Activated B cell treated with CpG ODN at 0.5 μM for 24 hours (primary cell): ENCODE data around the gene CEP128. TPM values are rescaled to one million over a fixed set of nuclear protein-coding genes. Genes with fewer than 3 reads are reported as not detected.

Source experiments
- ATAC-seq: fragments of 200-7000 bp; cut with Tn5 transposase; one replicate; pipeline ENCODE4 v1.10.0; 2021; ENCODE audit warnings: low read depth, mild to moderate bottlenecking, moderate library complexity
- CTCF ChIA-PET: fragments of 350-600 bp; sonication (Branson Sonifier 250); formaldehyde crosslinking; loops from one replicate; lab custom pipeline; 2021; ENCODE audit warnings: antibody characterized with exemption; lab: Charles Lee
- POLR2A ChIA-PET: fragments of 350-600 bp; sonication (Branson Sonifier 250); formaldehyde crosslinking; loops from one replicate; lab custom pipeline; 2021; ENCODE audit warnings: antibody characterized with exemption; lab: Charles Lee
- DNase-seq: peaks from one replicate; pipeline ENCODE4 v3.0.0; 2022
- H3K27ac Mint-ChIP-seq: one replicate; pipeline ENCODE4 v1.8.0; 2020; ENCODE audit warnings: mixed read lengths
- H3K27me3 Mint-ChIP-seq: one replicate; pipeline ENCODE4 v1.8.0; 2021; ENCODE audit warnings: mixed read lengths
- H3K36me3 Mint-ChIP-seq: one replicate; pipeline ENCODE4 v1.8.0; 2021; ENCODE audit warnings: low read depth, mixed read lengths
- H3K4me1 Mint-ChIP-seq: one replicate; pipeline ENCODE4 v1.8.0; 2021; ENCODE audit warnings: mixed read lengths
- H3K4me3 Mint-ChIP-seq: one replicate; pipeline ENCODE4 v1.8.0; 2020; ENCODE audit warnings: mild to moderate bottlenecking, mixed read lengths
- H3K9me3 Mint-ChIP-seq: one replicate; pipeline ENCODE4 v1.8.0; 2020; ENCODE audit warnings: mixed read lengths
- intact Hi-C: fragments of 100-400 bp; cut with micrococcal nuclease; formaldehyde crosslinking; loops from one replicate; pipeline ENCODE4 v1.15.1; 2024
- total RNA-seq: library from RNA; stranded (reverse); gene quantifications from 2 replicates; pipeline ENCODE4 v1.2.3, GENCODE V29; 2022
- TF ChIP-seq, protein P1 (sequence below): fragments of 200-600 bp; IDR thresholded peaks from one replicate; pipeline ENCODE4 v1.8.0; 2022; ENCODE audit warnings: antibody characterized with exemption, mild to moderate bottlenecking

Gene CEP128
- total RNA-seq, 1 donor from 2014 or later, result 25.0 TPM

DNA sequence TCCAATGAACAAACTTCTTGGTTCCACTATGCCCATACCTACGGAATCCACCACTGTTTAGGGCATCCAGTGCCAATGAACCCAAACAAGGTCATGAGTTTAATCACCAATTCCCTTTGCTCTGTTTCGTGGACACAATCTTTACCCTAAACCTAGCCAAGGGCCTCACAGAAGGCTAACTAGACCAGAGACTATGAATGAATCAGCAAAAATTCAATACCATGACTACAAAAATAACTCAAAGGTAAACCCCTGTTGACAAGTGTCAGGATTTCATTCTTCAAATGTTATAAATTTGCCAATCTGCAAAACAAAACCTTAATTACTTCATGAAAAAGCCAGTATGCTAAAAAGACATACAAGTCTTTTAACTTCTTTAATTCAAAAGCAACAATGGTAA, 96.7 kb downstream of the CEP128 start:
- Mint-ChIP-seq H3K4me1 (no peaks in the 10 kb centered on the region), H3K27ac (no peak overlapping the region), H3K4me3 (no peak overlapping the region), H3K27me3 (no peaks in the 10 kb centered on the region), H3K36me3 (no peaks in the 10 kb centered on the region), H3K9me3 (no peaks in the 10 kb centered on the region)
- TF ChIP-seq, protein P1, sequence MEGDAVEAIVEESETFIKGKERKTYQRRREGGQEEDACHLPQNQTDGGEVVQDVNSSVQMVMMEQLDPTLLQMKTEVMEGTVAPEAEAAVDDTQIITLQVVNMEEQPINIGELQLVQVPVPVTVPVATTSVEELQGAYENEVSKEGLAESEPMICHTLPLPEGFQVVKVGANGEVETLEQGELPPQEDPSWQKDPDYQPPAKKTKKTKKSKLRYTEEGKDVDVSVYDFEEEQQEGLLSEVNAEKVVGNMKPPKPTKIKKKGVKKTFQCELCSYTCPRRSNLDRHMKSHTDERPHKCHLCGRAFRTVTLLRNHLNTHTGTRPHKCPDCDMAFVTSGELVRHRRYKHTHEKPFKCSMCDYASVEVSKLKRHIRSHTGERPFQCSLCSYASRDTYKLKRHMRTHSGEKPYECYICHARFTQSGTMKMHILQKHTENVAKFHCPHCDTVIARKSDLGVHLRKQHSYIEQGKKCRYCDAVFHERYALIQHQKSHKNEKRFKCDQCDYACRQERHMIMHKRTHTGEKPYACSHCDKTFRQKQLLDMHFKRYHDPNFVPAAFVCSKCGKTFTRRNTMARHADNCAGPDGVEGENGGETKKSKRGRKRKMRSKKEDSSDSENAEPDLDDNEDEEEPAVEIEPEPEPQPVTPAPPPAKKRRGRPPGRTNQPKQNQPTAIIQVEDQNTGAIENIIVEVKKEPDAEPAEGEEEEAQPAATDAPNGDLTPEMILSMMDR, result no peak
- CTCF ChIA-PET, result no interaction called here
- intact Hi-C loops, result no loop called here
- ATAC-seq (no peak), DNase-seq (no peak)
- POLR2A ChIA-PET, result no interaction called here

GRCh38 chr14:80839743-80840142, 101.8 kb downstream of the CEP128 start:
- no peaks in the 10 kb centered on the region for H3K4me1 Mint-ChIP-seq
- intact Hi-C loops, result no loop called here
- CTCF ChIA-PET, result no interaction called here
- H3K4me3 Mint-ChIP-seq, result no peak overlapping the region
- POLR2A ChIA-PET, result no interaction called here
- TF ChIP-seq, protein P1, result no peak
- H3K27me3 Mint-ChIP-seq, result no peaks in the 10 kb centered on the region
- no peaks in the 10 kb centered on the region for H3K36me3 Mint-ChIP-seq
- no peak overlapping the region for H3K27ac Mint-ChIP-seq
- no peak for ATAC-seq
- no peak for DNase-seq
- H3K9me3 Mint-ChIP-seq, result no peaks in the 10 kb centered on the region

- Mint-ChIP-seq H3K27me3 (no peaks in the 10 kb centered on the region), H3K9me3 (peaks cover 19% of the 10 kb centered on the region), H3K27ac (no peak overlapping the region), H3K36me3 (no peaks in the 10 kb centered on the region), H3K4me3 (no peak overlapping the region), H3K4me1 (no peaks in the 10 kb centered on the region)
- CTCF ChIA-PET, result no interaction called here
- no peak for DNase-seq
- POLR2A ChIA-PET, result no interaction called here
- intact Hi-C loops, result loop anchor here (1.0 kb wide), 1 partner anchor 53 kb away; no protein-coding TSS in a partner anchor
- ATAC-seq, result no peak
- TF ChIP-seq, protein P1, result no peak
These were observed 131.9 kb downstream of the CEP128 start for GRCh38 chr14:80809663-80810062.

DNA sequence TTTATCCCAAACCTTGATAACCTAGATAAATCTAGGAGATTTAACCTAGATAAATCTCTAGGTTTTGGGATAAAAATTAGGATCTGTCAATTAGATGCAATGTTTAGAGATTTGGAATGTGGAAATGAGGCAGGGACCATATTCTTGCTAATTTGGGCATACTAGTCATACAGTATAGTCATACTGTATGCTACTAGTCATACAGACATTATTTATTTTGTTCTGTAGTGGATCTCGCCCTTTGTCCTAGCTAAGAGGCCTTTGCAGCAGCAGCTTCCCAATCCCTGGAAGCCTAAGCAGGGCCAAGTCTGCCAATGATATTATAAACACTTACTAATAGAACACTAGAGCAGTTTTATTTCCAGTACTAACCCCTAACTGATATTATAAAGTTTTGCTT, 136.4 kb downstream of the CEP128 start:
- ATAC-seq (no peak), DNase-seq (no peak)
- ChIA-PET CTCF (no interaction called here), POLR2A (no interaction called here)
- Mint-ChIP-seq H3K36me3 (peaks cover 12% of the 10 kb centered on the region), H3K4me1 (peaks cover 9% of the 10 kb centered on the region), H3K9me3 (peaks cover 17% of the 10 kb centered on the region), H3K27ac (no peak overlapping the region), H3K4me3 (no peak overlapping the region), H3K27me3 (no peaks in the 10 kb centered on the region)
- TF ChIP-seq, protein P1, result no peak
- intact Hi-C loops, result no loop called here

DNA sequence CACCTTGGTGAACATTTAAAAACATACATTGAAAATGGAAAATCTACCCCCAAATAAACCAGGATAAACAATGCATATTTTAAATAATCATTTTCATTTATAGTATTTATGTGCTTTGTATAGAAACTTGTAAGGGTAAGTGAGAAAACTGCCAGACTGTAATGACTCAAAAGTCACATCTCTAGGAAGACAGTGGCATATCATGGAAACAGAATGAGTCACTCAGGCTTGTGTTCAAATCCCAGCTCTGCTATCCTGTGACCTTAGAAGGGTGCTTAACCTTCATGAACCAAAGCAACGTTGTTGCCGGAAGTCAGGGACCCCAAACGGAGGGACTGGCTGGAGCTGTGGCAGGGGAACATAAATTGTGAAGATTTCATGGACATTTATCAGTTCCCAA, 142.7 kb downstream of the CEP128 start:
- DNase-seq (no peak), ATAC-seq (no peak)
- Mint-ChIP-seq H3K4me1 (peaks cover 9% of the 10 kb centered on the region), H3K27ac (no peak overlapping the region), H3K36me3 (peaks cover 18% of the 10 kb centered on the region), H3K4me3 (no peak overlapping the region), H3K9me3 (peaks cover 6% of the 10 kb centered on the region), H3K27me3 (no peaks in the 10 kb centered on the region)
- TF ChIP-seq, protein P1, result no peak
- ChIA-PET CTCF (no interaction called here), POLR2A (no interaction called here)
- intact Hi-C loops, result no loop called here
